Gastrocnemius medialis (tissue), 4 donors: Measurements from ENCODE around the gene KCNH4. TPM values are rescaled to one million over a fixed set of nuclear protein-coding genes. Genes with fewer than 3 reads are reported as not detected.

ENCODE experiments used
- ATAC-seq, 2 donors: fragments of 150-250 bp; one replicate each; pipeline ENCODE4 v1.9.1; 2016
- DNase-seq, 2 donors: peaks; one replicate each; pipeline ENCODE4 v3.0.0-alpha.2; 2019
- H3K27ac ChIP-seq, 4 donors: fragments of 200-600 bp; sonication (generic); 1 replicate in 1 of 4; 2 replicates in 3 of 4; pipeline ENCODE4 v1.5.1; 2016 to 2018; ENCODE audit warnings: mild to moderate bottlenecking in 2 of 4, moderate library complexity in 1 of 4
- H3K27me3 ChIP-seq, 3 donors: fragments of 200-600 bp; sonication (generic) in 2 of 3; 1 replicate in 1 of 3; 2 replicates in 2 of 3; pipeline versions ENCODE4 v1.5.1 to v1.6.0; 2016 to 2019; ENCODE audit warnings: mild to moderate bottlenecking in 1 of 3, moderate library complexity in 1 of 3
- H3K36me3 ChIP-seq, 2 donors: fragments of 200-600 bp; sonication (generic) in 1 of 2; one replicate each; pipeline ENCODE4 v1.5.1; 2017 to 2018
- H3K4me1 ChIP-seq, 2 donors: fragments of 200-600 bp; sonication (generic) in 1 of 2; one replicate each; pipeline ENCODE4 v1.5.1; 2016 to 2017; ENCODE audit warnings: mild to moderate bottlenecking in 2 of 2
- H3K4me3 ChIP-seq, 4 donors: fragments of 200-600 bp; sonication (generic) in 3 of 4; 1 replicate in 1 of 4; 2 replicates in 3 of 4; pipeline ENCODE4 v1.5.1; 2016 to 2019; ENCODE audit warnings: mild to moderate bottlenecking in 2 of 4
- H3K9me3 ChIP-seq, 3 donors: fragments of 200-600 bp; sonication (generic) in 2 of 3; 1 replicate in 1 of 3; 2 replicates in 2 of 3; pipeline ENCODE4 v1.5.1; 2016 to 2019
- POLR2A ChIP-seq, 2 donors: fragments of 450-650 bp; IDR thresholded peaks; one replicate each; pipeline ENCODE4 v1.6.1; 2017; ENCODE audit warnings: antibody characterized with exemption in 2 of 2, mild to moderate bottlenecking in 2 of 2, moderate library complexity in 2 of 2
- in situ Hi-C, 4 donors: fragments of 200-750 bp; cut with MboI; loops; one replicate each; pipeline versions ENCODE4 v1.15.0 to v1.8.0; 2017; ENCODE audit warnings: low sequenced_read_pairs in 4 of 4
- intact Hi-C: fragments of 100-400 bp; cut with DNase I; formaldehyde crosslinking; loops from one replicate; pipeline ENCODE4 v1.15.1; 2023; ENCODE audit warnings: low total_unique reads
- total RNA-seq, 4 donors: library from RNA; depleted of rRNA; stranded (reverse); fragments of >200 nt; gene quantifications; one replicate each; pipeline versions ENCODE4 v1.1.0 to v1.2.3, GENCODE V29; 2016
- TF ChIP-seq, protein P1 (sequence below), 5 experiments: fragments of 450-650 bp in 3 of 5; fragments of 200-600 bp in 2 of 5; sonication (generic) in 2 of 5; IDR thresholded peaks in 4 of 5; conservative IDR thresholded peaks in 1 of 5; 1 replicate in 4 of 5; 2 replicates in 1 of 5; pipeline ENCODE4 v1.5.1; 2016 to 2019; ENCODE audit warnings: antibody characterized with exemption in 5 of 5, mild to moderate bottlenecking in 3 of 5, moderate library complexity in 3 of 5

KCNH4 gene
- total RNA-seq, 4 donors from 2014 or later, result not detected

DNA sequence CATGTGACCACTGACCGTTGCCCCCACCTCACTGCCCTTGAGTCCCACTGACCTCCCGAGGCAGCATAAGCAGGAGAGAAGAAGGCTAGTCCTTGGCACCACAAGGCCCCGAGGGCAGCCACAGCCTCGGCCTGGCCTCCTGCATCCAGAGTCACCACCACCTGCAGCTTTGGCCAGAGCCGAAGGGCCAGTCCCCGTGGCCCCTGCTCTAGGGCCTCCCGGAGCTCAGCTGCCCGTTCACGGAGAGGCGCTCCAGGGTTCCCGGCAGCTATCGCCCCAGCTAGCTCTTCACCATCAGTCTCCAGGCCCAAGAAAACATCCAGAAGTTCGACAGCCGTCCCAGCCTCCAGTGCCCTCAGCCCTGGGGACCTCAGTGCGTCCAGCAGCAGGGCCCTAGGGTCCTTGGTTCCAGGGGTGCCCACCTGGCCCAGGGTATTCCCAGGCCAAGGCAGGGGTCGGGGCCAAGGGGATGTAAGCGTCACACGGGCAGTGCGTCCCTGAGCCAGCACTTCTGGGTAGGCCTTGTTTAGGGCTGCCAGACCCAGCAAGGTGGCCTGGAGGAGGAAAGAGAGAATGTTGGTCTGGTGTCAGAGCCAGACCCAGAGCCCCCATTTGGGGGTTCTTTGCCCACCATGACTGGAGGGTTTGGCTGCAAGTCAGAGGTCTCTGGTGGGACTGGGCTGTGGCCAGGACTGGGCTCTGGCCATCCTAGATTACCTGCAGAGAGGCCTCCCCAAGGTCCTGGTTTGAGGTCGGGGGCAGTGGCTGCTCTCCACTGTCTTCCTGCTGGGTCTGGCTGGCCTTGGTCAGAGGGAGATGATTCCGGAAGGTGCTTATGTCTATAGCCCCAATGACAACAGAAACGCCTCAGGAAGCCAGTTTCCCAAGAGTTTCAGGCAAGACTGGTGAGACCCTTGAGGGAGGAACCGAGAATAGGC is 11.5 kb upstream of the KCNH4 start:
- H3K4me3 ChIP-seq, result no peak overlapping the region
- no peak for TF ChIP-seq POLR2A (IDR thresholded peaks at IDR 0.05)
- TF ChIP-seq, protein P1, sequence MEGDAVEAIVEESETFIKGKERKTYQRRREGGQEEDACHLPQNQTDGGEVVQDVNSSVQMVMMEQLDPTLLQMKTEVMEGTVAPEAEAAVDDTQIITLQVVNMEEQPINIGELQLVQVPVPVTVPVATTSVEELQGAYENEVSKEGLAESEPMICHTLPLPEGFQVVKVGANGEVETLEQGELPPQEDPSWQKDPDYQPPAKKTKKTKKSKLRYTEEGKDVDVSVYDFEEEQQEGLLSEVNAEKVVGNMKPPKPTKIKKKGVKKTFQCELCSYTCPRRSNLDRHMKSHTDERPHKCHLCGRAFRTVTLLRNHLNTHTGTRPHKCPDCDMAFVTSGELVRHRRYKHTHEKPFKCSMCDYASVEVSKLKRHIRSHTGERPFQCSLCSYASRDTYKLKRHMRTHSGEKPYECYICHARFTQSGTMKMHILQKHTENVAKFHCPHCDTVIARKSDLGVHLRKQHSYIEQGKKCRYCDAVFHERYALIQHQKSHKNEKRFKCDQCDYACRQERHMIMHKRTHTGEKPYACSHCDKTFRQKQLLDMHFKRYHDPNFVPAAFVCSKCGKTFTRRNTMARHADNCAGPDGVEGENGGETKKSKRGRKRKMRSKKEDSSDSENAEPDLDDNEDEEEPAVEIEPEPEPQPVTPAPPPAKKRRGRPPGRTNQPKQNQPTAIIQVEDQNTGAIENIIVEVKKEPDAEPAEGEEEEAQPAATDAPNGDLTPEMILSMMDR (IDR thresholded peaks at IDR 0.05 in 4 of 5, conservative IDR thresholded peaks at IDR 0.05 in 1 of 5), result no peak
- no peaks in the 10 kb centered on the region for H3K27me3 ChIP-seq
- no peak for ATAC-seq
- no peak overlapping the region for H3K27ac ChIP-seq
- H3K4me1 ChIP-seq, result peaks cover 16 to 23% of the 10 kb centered on the region in 2 donors
- no peaks in the 10 kb centered on the region for H3K9me3 ChIP-seq
- in situ Hi-C loops, result no loop called here
- DNase-seq, result no peak
- no peaks in the 10 kb centered on the region for H3K36me3 ChIP-seq
- intact Hi-C loops, result loop anchor here (5.0 kb wide), 1 partner anchor 95 kb away; the partner anchor contains the start of gene STAT5A

DNA sequence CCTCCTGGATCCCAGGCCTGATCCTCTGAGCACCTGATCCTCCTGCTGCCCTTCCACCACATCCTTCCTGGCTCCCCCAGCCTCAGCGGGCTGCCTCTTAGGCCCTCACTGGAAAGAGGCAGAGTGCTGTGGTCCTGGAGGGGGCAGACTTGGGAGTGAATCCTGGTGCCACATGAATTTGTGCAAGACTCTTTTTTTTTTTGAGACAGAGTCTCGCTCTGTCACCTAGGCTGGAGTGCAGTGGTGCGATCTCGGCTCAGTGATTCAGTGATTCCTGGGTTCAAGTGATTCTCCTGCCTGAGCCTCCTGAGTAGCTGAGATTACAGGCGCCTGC is 10.3 kb upstream of the KCNH4 start:
- in situ Hi-C loops (no loop called here), intact Hi-C loops (loop anchor here (5.0 kb wide), 1 partner anchor 96 kb away; the partner anchor contains the start of gene STAT5A)
- Histone ChIP-seq H3K9me3 (no peaks in the 10 kb centered on the region), H3K36me3 (no peaks in the 10 kb centered on the region), H3K4me3 (no peak overlapping the region), H3K4me1 (peaks cover 16 to 23% of the 10 kb centered on the region in 2 donors), H3K27ac (no peak overlapping the region), H3K27me3 (no peaks in the 10 kb centered on the region)
- TF ChIP-seq, protein P1 (IDR thresholded peaks at IDR 0.05 in 4 of 5, conservative IDR thresholded peaks at IDR 0.05 in 1 of 5), result no peak
- TF ChIP-seq POLR2A (IDR thresholded peaks at IDR 0.05), result no peak
- no peak for ATAC-seq
- DNase-seq, result no peak

DNA sequence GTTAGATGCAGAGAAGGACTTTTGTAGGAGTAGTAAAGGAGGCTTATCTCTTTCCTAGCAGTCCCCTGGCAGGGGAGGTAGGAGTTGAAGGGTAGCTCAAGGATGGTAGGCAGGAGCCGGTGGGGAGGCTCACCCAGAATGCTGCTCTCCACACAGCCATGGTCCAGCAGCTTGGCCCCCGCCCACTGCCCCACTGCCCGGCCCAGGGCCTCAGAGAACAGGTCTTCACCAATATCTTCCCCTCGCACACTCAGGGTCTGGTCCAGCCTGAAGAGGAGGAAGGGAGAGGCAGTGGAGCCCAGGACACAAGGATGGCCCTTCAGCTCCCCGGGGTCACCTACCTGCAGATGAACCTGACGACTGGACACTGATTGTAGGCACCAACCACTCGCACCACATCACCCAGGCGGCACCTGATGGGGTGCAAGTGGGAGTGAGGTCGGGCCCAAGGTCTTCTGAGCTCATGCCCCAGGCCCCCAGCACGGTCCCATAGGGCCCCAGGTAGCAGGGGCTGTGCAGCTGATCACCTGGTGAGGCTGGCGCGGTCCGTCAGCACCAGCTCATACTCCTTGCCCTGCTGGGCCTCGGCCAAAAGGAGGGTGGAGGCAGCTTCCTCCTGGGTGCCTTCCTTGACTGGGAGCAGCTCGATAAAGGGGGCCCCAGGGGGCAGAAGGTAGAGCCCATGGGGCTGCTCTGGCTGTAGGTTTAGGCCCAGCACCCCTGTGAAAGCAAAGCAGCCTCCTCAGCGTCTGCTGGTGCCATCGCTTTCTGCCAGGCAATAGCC is 9.7 kb upstream of the KCNH4 start:
- Histone ChIP-seq H3K36me3 (no peaks in the 10 kb centered on the region), H3K4me3 (no peak overlapping the region), H3K9me3 (no peaks in the 10 kb centered on the region), H3K27ac (no peak overlapping the region), H3K27me3 (no peaks in the 10 kb centered on the region), H3K4me1 (peaks cover 16 to 23% of the 10 kb centered on the region in 2 donors)
- no peak for TF ChIP-seq POLR2A (IDR thresholded peaks at IDR 0.05)
- TF ChIP-seq, protein P1 (IDR thresholded peaks at IDR 0.05 in 4 of 5, conservative IDR thresholded peaks at IDR 0.05 in 1 of 5), result no peak
- in situ Hi-C loops, result no loop called here
- DNase-seq, result no peak
- intact Hi-C loops, result loop anchor here (5.0 kb wide), 1 partner anchor 97 kb away; the partner anchor contains the start of gene STAT5A
- ATAC-seq, result no peak

DNA sequence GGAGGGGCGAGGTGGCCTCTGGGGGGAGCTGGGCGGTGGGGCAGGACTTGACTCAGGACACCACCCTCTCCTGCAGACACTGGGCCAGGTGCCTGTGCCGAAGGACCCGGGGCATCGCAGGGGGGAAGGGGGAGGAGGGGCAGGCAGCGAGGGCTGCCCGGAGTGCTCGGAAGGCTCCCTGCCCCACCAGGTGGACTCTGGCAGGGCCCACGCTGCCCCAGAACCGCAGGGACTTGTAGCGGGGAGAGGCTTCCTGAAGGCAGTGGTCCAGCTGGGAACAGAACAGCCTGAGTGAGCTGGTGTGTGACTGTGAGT is 8.7 kb upstream of the KCNH4 start:
- H3K4me3 ChIP-seq, result no peak overlapping the region
- H3K27ac ChIP-seq, result no peak overlapping the region
- no peaks in the 10 kb centered on the region for H3K36me3 ChIP-seq
- ATAC-seq (no peak), DNase-seq (no peak)
- H3K27me3 ChIP-seq, result no peaks in the 10 kb centered on the region
- peaks cover 13 to 21% of the 10 kb centered on the region in 2 donors for H3K4me1 ChIP-seq
- intact Hi-C loops (no loop called here), in situ Hi-C loops (no loop called here)
- TF ChIP-seq POLR2A (IDR thresholded peaks at IDR 0.05), result no peak
- TF ChIP-seq, protein P1 (IDR thresholded peaks at IDR 0.05 in 4 of 5, conservative IDR thresholded peaks at IDR 0.05 in 1 of 5), result no peak
- no peaks in the 10 kb centered on the region for H3K9me3 ChIP-seq
